Ishikawa (cell line): ENCODE measurements around the gene PIGZ.

ENCODE experiments used
- CEBPB ChIP-seq: IDR thresholded peaks from 2 replicates; pipeline ENCODE4 v1.6.1; 2012
- CREB1 ChIP-seq: IDR thresholded peaks from 2 replicates; pipeline ENCODE4 v1.6.1; 2012; ENCODE audit warnings: low read depth
- EGR1 ChIP-seq: IDR thresholded peaks from 2 replicates; pipeline ENCODE4 v1.6.1; 2012
- EP300 ChIP-seq: IDR thresholded peaks from 2 replicates; pipeline ENCODE4 v1.6.1; 2012; ENCODE audit warnings: borderline replicate concordance
- MAX ChIP-seq: IDR thresholded peaks from 2 replicates; pipeline ENCODE4 v1.6.1; 2012
- NFIC ChIP-seq: IDR thresholded peaks from 2 replicates; pipeline ENCODE4 v1.6.1; 2012
- TAF1 ChIP-seq: IDR thresholded peaks from 2 replicates; pipeline ENCODE4 v1.6.1; 2012; ENCODE audit warnings: low read depth, mild to moderate bottlenecking
- TCF12 ChIP-seq: IDR thresholded peaks from 2 replicates; pipeline ENCODE4 v1.6.1; 2012; ENCODE audit warnings: low read depth
- TEAD4 ChIP-seq: IDR thresholded peaks from 2 replicates; pipeline ENCODE4 v1.6.1; 2012
- YY1 ChIP-seq: IDR thresholded peaks from 2 replicates; pipeline ENCODE4 v1.6.1; 2012; ENCODE audit warnings: low read depth
- TF ChIP-seq, protein P1 (sequence below): IDR thresholded peaks from 2 replicates; pipeline ENCODE4 v1.6.1; 2012; ENCODE audit warnings: low read depth, mild to moderate bottlenecking
- TF ChIP-seq, protein P2 (sequence below): IDR thresholded peaks from 2 replicates; pipeline ENCODE4 v1.6.1; 2012

- TF ChIP-seq TEAD4 (no peak), EP300 (no peak), EGR1 (no peak), NFIC (no peak), MAX (no peak), CEBPB (no peak), TAF1 (no peak), CREB1 (no peak), TCF12 (no peak), YY1 (no peak)
- TF ChIP-seq, protein P1, sequence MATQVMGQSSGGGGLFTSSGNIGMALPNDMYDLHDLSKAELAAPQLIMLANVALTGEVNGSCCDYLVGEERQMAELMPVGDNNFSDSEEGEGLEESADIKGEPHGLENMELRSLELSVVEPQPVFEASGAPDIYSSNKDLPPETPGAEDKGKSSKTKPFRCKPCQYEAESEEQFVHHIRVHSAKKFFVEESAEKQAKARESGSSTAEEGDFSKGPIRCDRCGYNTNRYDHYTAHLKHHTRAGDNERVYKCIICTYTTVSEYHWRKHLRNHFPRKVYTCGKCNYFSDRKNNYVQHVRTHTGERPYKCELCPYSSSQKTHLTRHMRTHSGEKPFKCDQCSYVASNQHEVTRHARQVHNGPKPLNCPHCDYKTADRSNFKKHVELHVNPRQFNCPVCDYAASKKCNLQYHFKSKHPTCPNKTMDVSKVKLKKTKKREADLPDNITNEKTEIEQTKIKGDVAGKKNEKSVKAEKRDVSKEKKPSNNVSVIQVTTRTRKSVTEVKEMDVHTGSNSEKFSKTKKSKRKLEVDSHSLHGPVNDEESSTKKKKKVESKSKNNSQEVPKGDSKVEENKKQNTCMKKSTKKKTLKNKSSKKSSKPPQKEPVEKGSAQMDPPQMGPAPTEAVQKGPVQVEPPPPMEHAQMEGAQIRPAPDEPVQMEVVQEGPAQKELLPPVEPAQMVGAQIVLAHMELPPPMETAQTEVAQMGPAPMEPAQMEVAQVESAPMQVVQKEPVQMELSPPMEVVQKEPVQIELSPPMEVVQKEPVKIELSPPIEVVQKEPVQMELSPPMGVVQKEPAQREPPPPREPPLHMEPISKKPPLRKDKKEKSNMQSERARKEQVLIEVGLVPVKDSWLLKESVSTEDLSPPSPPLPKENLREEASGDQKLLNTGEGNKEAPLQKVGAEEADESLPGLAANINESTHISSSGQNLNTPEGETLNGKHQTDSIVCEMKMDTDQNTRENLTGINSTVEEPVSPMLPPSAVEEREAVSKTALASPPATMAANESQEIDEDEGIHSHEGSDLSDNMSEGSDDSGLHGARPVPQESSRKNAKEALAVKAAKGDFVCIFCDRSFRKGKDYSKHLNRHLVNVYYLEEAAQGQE = no peak
- TF ChIP-seq, protein P2, sequence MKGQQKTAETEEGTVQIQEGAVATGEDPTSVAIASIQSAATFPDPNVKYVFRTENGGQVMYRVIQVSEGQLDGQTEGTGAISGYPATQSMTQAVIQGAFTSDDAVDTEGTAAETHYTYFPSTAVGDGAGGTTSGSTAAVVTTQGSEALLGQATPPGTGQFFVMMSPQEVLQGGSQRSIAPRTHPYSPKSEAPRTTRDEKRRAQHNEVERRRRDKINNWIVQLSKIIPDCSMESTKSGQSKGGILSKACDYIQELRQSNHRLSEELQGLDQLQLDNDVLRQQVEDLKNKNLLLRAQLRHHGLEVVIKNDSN = no peak
These were observed 36.6 kb downstream of the PIGZ start for GRCh38 chr3:196931828-196932587.
